Colon (tissue), 2 donors: ENCODE measurements around the gene SIVA1.

Experiments
- FAIRE-seq: peaks from 2 replicates; lab custom pipeline; 2012; peaks lifted over from hg19 to GRCh38; lab: Jason Lieb, UNC
- donor health status: control.
- donor health status: control.

SIVA1 gene

GRCh38 chr14:104797115-104798044 lies 44.4 kb downstream of the SIVA1 start:
- no peak for FAIRE-seq

- no peak for FAIRE-seq
These were observed 45.6 kb downstream of the SIVA1 start for GRCh38 chr14:104798300-104799243.

GRCh38 chr14:104799244-104800014 lies 46.5 kb downstream of the SIVA1 start:
- no peak for FAIRE-seq

GRCh38 chr14:104800015-104800770 lies 47.2 kb downstream of the SIVA1 start:
- no peak for FAIRE-seq

- no peak for FAIRE-seq
These were observed 48.0 kb downstream of the SIVA1 start, which contains the start of gene ZBTB42 for GRCh38 chr14:104800771-104801519. Gene ZBTB42, plus strand, starts transcription at chr14:104801101. Its CDS starts 97 bp downstream, at chr14:104801198.

GRCh38 chr14:104801520-104802393 lies 48.8 kb downstream of the SIVA1 start:
- no peak for FAIRE-seq

- FAIRE-seq = no peak
These were observed 49.6 kb downstream of the SIVA1 start for GRCh38 chr14:104802394-104803184.

GRCh38 chr14:104803280-104803911 lies 50.4 kb downstream of the SIVA1 start:
- no peak for FAIRE-seq

GRCh38 chr14:104803912-104804410 lies 51.0 kb downstream of the SIVA1 start:
- FAIRE-seq = no peak

GRCh38 chr14:104804481-104805325 lies 51.8 kb downstream of the SIVA1 start:
- no peak for FAIRE-seq

GRCh38 chr14:104805326-104805678 lies 52.4 kb downstream of the SIVA1 start:
- no peak for FAIRE-seq

- no peak for FAIRE-seq
These were observed 53.1 kb downstream of the SIVA1 start for GRCh38 chr14:104805941-104806624.

GRCh38 chr14:104806625-104807465 lies 53.9 kb downstream of the SIVA1 start:
- FAIRE-seq = no peak

GRCh38 chr14:104808456-104808855 lies 55.5 kb downstream of the SIVA1 start:
- no peak for FAIRE-seq
